GM21717 (cell line): ENCODE measurements around the gene FAXDC2.
"Not testable (repeated sequence)": the region's sequence is repeated elsewhere in the genome, so short reads cannot be mapped to it uniquely, and the experiment has no call there.

Experiments used
- ATAC-seq: cut with Tn5 transposase; IDR thresholded peaks from one replicate; pipeline ENCODE4 v1.9.1; 2021; ENCODE audit warnings: mild to moderate bottlenecking, moderate library complexity; ENCODE audit not compliant: unreplicated experiment

FAXDC2 gene

GRCh38 chr5:154862766-154863165 lies 12.4 kb upstream of the FAXDC2 start:
- ATAC-seq, result no peak

- ATAC-seq, result no peak
Observed at GRCh38 chr5:154861946-154862345, 11.5 kb upstream of the FAXDC2 start.

GRCh38 chr5:154860765-154861164 lies 10.4 kb upstream of the FAXDC2 start:
- ATAC-seq, result no peak

- ATAC-seq, result no peak
Observed at GRCh38 chr5:154860123-154860522, 9.7 kb upstream of the FAXDC2 start.

GRCh38 chr5:154858972-154859871 lies 8.8 kb upstream of the FAXDC2 start:
- ATAC-seq, result no peak

- ATAC-seq, result peak; percentile 79
Observed at GRCh38 chr5:154858297-154858971, 8.0 kb upstream of the FAXDC2 start, which contains the start of gene CNOT8. Gene CNOT8, plus strand, starts transcription at chr5:154858627. Its CDS starts 4,652 bp downstream, at chr5:154863279.

GRCh38 chr5:154857530-154858296 lies 7.3 kb upstream of the FAXDC2 start:
- ATAC-seq, result peak; percentile 69

- ATAC-seq, result no peak
Observed at GRCh38 chr5:154851351-154851750, 948 bp upstream of the FAXDC2 start.

GRCh38 chr5:154849791-154850201 lies 607 bp downstream of the FAXDC2 start:
- no peak for ATAC-seq

- ATAC-seq, result no peak
Observed at GRCh38 chr5:154849264-154849785, 1.1 kb downstream of the FAXDC2 start.

- ATAC-seq, result no peak
Observed at GRCh38 chr5:154844809-154845208, 5.6 kb downstream of the FAXDC2 start.

GRCh38 chr5:154842689-154843530 lies 7.5 kb downstream of the FAXDC2 start:
- no peak for ATAC-seq

GRCh38 chr5:154841273-154841661 lies 9.1 kb downstream of the FAXDC2 start:
- ATAC-seq, result no peak

- no peak for ATAC-seq
Observed at GRCh38 chr5:154840435-154841272, 9.7 kb downstream of the FAXDC2 start.

- no peak for ATAC-seq
Observed at GRCh38 chr5:154837009-154837901, 13.1 kb downstream of the FAXDC2 start.

GRCh38 chr5:154836225-154836624 lies 14.2 kb downstream of the FAXDC2 start:
- ATAC-seq, result no peak

- not testable (repeated sequence) for ATAC-seq
Observed at GRCh38 chr5:154835701-154836052, 14.7 kb downstream of the FAXDC2 start.

GRCh38 chr5:154834053-154834452 lies 16.4 kb downstream of the FAXDC2 start:
- ATAC-seq, result no peak
